Measurements from ENCODE around the gene HOXB7. TPM values are rescaled to one million over a fixed set of nuclear protein-coding genes. Genes with fewer than 3 reads are reported as not detected.

Gene HOXB7
- total RNA-seq, 4 donors from 2014 or later, result 10.7 to 22.8 (median 19.0) TPM

GRCh38 chr17:48618256-48618896 is 7.6 kb upstream of the HOXB7 start:
- TF ChIP-seq CTCF (IDR thresholded peaks at IDR 0.05) (peak; percentile 87 to 99 (median 97)), POLR2A (IDR thresholded peaks at IDR 0.05) (peak in 1 of 2 donors; percentile 13)
- peak; percentile 77 to 96 (median 94) for DNase-seq
- Histone ChIP-seq H3K9me3 (no peaks in the 10 kb centered on the region), H3K4me3 (peak overlapping the region in 2 of 4 donors; percentile 40 to 65), H3K27me3 (peaks cover 0 to 19% of the 10 kb centered on the region in 2 donors), H3K4me1 (peaks cover 0 to 43% (median 5%) of the 10 kb centered on the region in 4 donors), H3K36me3 (no peaks in the 10 kb centered on the region), H3K27ac (peak overlapping the region in 2 of 4 donors; percentile 34 to 92)

GRCh38 chr17:48617471-48618255 is 6.8 kb upstream of the HOXB7 start:
- Histone ChIP-seq H3K9me3 (no peaks in the 10 kb centered on the region), H3K4me3 (peak overlapping the region in 2 of 4 donors; percentile 40 to 65), H3K4me1 (peaks cover 0 to 43% (median 9%) of the 10 kb centered on the region in 4 donors), H3K27ac (peak overlapping the region in 2 of 4 donors; percentile 34 to 92), H3K27me3 (peaks cover 0 to 19% of the 10 kb centered on the region in 2 donors), H3K36me3 (no peaks in the 10 kb centered on the region)
- TF ChIP-seq POLR2A (IDR thresholded peaks at IDR 0.05) (no peak), CTCF (IDR thresholded peaks at IDR 0.05) (no peak)
- DNase-seq, result no peak

- Histone ChIP-seq H3K9me3 (no peaks in the 10 kb centered on the region), H3K36me3 (no peaks in the 10 kb centered on the region), H3K4me1 (peaks cover 0 to 46% (median 13%) of the 10 kb centered on the region in 4 donors), H3K27me3 (peaks cover 0 to 19% of the 10 kb centered on the region in 2 donors), H3K4me3 (peak overlapping the region in 1 of 4 donors; percentile 65), H3K27ac (peak overlapping the region in 2 of 4 donors; percentile 34 to 92)
- no peak for TF ChIP-seq CTCF (IDR thresholded peaks at IDR 0.05)
- DNase-seq, result no peak
Observed at GRCh38 chr17:48616717-48617470, 6.1 kb upstream of the HOXB7 start.

- TF ChIP-seq POLR2A (IDR thresholded peaks at IDR 0.05) (no peak), CTCF (IDR thresholded peaks at IDR 0.05) (no peak)
- H3K27ac ChIP-seq, result peak overlapping the region in 3 of 4 donors; percentile 13 to 92 (median 34)
- H3K9me3 ChIP-seq, result no peaks in the 10 kb centered on the region
- peak overlapping the region in 2 of 4 donors; percentile 65 to 71 for H3K4me3 ChIP-seq
- DNase-seq, result no peak
- peaks cover 0 to 19% of the 10 kb centered on the region in 2 donors for H3K27me3 ChIP-seq
- peaks cover 0 to 43% (median 17%) of the 10 kb centered on the region in 4 donors for H3K4me1 ChIP-seq
- H3K36me3 ChIP-seq, result no peaks in the 10 kb centered on the region
Observed at GRCh38 chr17:48615963-48616716, 5.3 kb upstream of the HOXB7 start.

All from Peyer's patch (tissue), 4 donors.